ENCODE measurements around the gene GCLC. TPM values are rescaled to one million over a fixed set of nuclear protein-coding genes. Genes with fewer than 3 reads are reported as not detected.

Gene GCLC
- total and polyA plus RNA-seq, 9 of the 15 experiments (the other 6 are each of a cell fraction or from before 2014, with no cell fraction given) = 3.9 to 20.0 (median 9.4) TPM

GRCh38 chr6:53483423-53484353 lies 61.2 kb downstream of the GCLC start (continued):
- peak; percentile 11; the same call in 1 of the 2 replicates for TF ChIP-seq REST (IDR thresholded peaks at IDR 0.05; ENCODE audit: borderline replicate concordance)
- TF ChIP-seq REST (CRISPR knock-in tag; IDR thresholded peaks at IDR 0.05; ENCODE audit: low read depth) = no peak
- no peak for TF ChIP-seq ERF (CRISPR knock-in tag; IDR thresholded peaks at IDR 0.05)
- TF ChIP-seq RNF2 (IDR thresholded peaks at IDR 0.05) = peak; percentile 52; the same call in 1 of the 2 replicates
- TF ChIP-seq STAT5B (CRISPR knock-in tag; IDR thresholded peaks at IDR 0.05) = no peak
- TF ChIP-seq, protein P1, sequence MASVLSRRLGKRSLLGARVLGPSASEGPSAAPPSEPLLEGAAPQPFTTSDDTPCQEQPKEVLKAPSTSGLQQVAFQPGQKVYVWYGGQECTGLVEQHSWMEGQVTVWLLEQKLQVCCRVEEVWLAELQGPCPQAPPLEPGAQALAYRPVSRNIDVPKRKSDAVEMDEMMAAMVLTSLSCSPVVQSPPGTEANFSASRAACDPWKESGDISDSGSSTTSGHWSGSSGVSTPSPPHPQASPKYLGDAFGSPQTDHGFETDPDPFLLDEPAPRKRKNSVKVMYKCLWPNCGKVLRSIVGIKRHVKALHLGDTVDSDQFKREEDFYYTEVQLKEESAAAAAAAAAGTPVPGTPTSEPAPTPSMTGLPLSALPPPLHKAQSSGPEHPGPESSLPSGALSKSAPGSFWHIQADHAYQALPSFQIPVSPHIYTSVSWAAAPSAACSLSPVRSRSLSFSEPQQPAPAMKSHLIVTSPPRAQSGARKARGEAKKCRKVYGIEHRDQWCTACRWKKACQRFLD (CRISPR knock-in tag; IDR thresholded peaks at IDR 0.05) = 0 out of 2 replicates have a peak, but pooled peaks have one; percentile 40
- TF ChIP-seq ZZZ3 (IDR thresholded peaks at IDR 0.05) = no peak
- TF ChIP-seq, protein P2, sequence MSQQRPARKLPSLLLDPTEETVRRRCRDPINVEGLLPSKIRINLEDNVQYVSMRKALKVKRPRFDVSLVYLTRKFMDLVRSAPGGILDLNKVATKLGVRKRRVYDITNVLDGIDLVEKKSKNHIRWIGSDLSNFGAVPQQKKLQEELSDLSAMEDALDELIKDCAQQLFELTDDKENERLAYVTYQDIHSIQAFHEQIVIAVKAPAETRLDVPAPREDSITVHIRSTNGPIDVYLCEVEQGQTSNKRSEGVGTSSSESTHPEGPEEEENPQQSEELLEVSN (IDR thresholded peaks at IDR 0.05; ENCODE audit: borderline replicate concordance in 1 of 2, extremely low read depth in 1 of 2, insufficient read depth in 1 of 2, insufficient read length in 1 of 2, low read depth in 1 of 2, low read length in 1 of 2, poor library complexity in 1 of 2, severe bottlenecking in 1 of 2) = peak in 1 of 2 experiments; percentile 44
- peak; percentile 83 for TF ChIP-seq CBFA2T3 (IDR thresholded peaks at IDR 0.05)
- peak; percentile 95 for TF ChIP-seq ZNF384 (IDR thresholded peaks at IDR 0.05; ENCODE audit: low read depth, low read length)
- TF ChIP-seq CXXC5 (CRISPR knock-in tag; IDR thresholded peaks at IDR 0.05) = peak; percentile 49
- no peak for TF ChIP-seq ZNF644 (tag; IDR thresholded peaks at IDR 0.05; ENCODE audit: low read depth)
- TF ChIP-seq KLF16 (IDR thresholded peaks at IDR 0.05) = peak; percentile 63
- TF ChIP-seq ZNF239 (CRISPR knock-in tag; IDR thresholded peaks at IDR 0.05) = no peak
- 0 out of 2 replicates have a peak, but pooled peaks have one; percentile 27 for TF ChIP-seq SMARCE1 (IDR thresholded peaks at IDR 0.05)
- peak; percentile 29; the same call in 1 of the 2 replicates for TF ChIP-seq MTA2 (IDR thresholded peaks at IDR 0.05; ENCODE audit: low read depth)
- peak; percentile 78 for TF ChIP-seq EP300 (IDR thresholded peaks at IDR 0.05; ENCODE audit: low read length)
- peak; percentile 53; the same call in 1 of the 2 replicates for TF ChIP-seq CREM (IDR thresholded peaks at IDR 0.05; ENCODE audit: low read depth)
- TF ChIP-seq KAT8 (IDR thresholded peaks at IDR 0.05; ENCODE audit: low read depth) = no peak

Data from K562 (cell line).